CD1c-positive myeloid dendritic cell (primary cell): ENCODE results near the gene TMEM35B.
A peak's percentile ranks its signal among the peaks of the same experiment; 100 is the strongest.
"Not testable (repeated sequence)": the region's sequence is repeated elsewhere in the genome, so short reads cannot be mapped to it uniquely, and the experiment has no call there.

Experiments used
- DNase-seq: peaks from one replicate; pipeline ENCODE4 v3.0.0-alpha.2; 2016; ENCODE audit errors: extremely low spot score

The TMEM35B gene

DNA sequence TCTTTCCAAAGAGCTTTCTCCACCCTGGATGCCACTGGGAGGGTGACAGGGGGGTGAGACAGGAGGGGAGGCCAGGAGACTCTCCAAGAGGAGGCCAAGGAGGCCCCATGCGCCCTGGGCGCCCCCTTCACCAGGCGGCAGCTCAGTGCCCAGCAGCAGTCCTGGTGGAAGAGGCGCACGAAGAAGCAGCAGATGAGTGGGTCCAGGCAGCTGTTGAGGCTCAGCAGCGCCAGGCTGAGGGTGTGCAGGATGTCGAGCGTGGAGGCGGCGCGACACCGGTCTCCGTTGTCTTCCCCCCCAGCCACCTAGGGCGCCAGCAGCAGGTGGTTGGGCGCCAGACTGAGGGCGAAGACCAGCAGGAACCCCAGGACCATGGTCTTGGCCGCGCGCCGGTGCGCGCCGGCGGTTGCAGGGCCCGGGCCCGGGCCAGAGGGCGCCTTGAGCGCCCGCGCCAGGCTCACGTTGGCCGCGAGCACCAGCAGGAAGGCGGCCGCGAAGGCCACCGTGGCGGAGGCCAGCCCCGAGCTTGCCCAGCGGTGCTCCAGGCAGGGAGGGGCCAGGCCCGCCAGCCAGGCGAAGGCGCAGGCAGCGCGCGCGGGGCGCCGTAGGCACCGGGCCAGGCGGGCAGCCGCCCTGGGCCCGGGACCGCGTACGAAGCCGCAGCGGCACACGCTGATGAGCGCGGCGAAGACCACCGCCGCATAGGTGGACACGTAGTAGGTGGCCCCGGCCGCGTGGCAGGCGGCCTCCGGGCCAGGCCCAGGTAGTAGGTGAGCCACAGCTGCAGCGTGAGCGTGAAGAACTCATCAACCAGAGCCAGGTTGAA is 8.6 kb downstream of the TMEM35B start:
- DNase-seq, result no peak

DNA sequence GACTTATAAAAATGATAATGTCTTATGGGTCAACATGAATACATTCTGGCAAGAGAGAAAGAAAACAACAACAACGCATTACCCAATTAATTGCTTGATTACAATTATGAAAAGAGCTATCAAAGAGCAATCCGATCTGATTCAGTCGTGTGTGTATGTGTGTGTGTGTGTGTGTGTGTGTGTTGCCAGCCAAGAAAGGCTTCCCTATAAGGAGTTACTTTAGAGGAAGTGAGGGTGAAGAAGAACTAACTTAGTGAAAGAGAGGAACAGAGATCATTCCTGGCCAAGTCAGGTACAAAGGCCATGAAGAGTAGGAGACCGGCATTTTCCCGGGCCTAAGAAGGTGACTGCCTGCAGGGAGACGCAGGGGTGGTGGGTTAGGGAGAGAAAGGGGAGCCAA is 9.4 kb downstream of the TMEM35B start:
- peak; percentile 8 for DNase-seq

DNA sequence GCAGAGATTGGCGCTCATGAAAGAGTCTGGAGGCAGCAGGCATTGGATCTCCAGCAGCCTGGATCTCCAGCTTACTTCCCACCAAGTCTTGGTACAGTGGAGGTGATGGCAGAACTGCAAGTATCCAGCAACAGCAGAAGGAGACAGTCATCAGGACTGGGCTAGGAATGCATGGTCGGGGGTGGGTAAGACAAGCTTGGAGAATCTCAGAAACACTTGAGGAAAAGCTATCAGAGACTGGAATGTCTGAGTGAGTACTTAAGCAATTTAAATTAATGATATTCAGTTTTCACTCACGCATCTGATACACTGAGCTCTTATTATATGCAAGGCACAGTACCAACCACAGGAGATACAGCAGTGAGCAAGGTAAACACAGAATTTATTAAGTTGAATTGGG is 9.8 kb downstream of the TMEM35B start:
- no peak for DNase-seq

DNA sequence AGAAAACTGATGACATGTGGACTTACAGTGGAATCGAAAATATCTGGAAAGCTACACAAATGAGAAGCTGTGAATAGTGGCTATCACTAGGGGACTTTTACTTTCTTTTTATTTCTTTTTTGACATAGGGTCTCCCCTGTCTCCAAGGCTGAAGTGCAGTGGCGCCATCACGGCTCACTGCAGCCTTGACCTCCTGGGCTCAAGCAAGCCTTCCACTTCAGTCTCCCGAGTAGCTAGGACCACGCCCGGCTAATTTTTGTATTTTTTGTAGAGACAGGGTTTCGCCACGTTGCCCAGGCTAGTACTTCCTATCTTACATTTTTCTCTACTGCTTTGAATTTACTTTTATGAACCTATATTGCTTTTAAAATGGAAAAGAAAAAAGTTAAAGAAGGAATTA is 10.5 kb downstream of the TMEM35B start:
- DNase-seq, result no peak

DNA sequence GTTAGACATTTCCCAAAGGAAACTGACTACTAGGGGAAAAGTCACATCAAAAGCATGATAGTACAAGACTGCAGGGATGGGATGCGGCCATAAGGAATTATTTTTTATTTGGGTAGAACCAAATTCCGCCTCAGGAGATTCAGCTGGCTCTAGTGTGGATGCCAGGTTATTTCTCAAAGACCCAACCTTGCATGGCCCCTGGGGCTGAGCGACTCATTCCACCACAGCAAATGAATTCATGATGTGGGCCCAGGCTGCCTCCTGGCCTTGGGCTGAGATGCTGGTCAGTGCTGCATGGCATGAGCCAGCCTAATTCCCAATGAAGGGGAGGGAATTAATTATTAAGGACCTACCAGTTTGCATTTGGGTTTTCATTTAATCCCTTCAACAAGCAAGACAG is 11.8 kb downstream of the TMEM35B start:
- DNase-seq, result no peak

DNA sequence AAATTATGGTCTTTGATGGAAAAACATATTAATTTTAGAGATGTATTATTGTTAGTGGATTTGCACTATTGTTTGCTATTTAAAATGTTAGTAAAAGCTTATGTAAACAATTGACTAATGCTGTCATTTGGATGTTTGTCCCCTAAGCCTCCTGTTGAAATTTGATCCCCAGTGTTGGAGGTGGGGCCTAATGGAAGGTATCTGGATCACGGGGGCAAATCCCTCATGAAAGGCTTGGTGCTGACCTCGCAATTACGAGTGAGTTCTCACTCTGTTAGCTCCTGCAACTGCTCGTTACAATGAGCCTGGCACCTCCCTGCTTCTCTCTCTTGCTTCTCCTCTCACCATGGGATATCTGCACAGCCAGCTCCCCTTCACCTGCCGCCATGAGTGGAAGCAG is 14.3 kb downstream of the TMEM35B start:
- no peak for DNase-seq

DNA sequence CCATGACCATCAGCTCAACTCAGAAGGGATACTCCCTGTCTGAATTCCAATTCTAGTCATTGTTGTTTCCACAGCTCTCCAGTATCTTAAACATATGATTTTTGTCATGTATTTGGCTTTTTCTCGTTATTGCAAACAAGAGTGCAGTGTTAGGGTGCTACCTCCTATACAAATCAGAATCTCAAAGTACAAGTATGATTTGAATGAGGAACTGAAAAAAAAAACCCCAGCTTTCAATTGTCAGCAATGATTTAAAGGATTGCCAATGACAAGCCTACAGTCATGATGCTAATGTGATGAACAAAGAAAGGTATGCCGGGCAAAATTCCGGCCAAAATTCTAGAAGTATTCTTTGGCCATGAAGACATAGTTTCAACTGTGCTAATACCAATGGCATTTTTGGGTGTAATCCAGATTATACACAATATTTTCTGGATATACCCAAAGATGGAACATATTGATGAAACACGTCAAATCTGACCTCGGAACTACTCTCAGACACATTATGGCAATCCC is 14.9 kb downstream of the TMEM35B start:
- no peak for DNase-seq

DNA sequence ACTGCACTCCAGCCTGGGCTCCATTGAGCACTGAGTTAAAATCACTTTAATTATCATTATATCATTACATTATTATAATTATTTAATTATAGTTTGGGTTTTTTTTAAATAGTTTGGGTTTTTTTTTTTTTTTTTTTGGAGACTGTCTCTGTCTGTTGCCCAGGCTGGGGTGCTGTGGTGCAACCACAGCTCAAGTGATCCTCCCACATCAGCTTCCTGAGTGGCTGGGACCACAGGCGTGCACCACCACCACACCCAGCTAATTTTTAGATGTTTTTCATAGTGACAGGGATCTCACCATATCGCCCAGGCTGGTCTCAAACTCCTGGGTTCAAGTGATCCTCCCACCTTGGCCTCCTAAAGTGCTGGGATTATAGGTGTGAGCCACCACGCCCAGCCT is 16.9 kb downstream of the TMEM35B start:
- not testable (repeated sequence) for DNase-seq

DNA sequence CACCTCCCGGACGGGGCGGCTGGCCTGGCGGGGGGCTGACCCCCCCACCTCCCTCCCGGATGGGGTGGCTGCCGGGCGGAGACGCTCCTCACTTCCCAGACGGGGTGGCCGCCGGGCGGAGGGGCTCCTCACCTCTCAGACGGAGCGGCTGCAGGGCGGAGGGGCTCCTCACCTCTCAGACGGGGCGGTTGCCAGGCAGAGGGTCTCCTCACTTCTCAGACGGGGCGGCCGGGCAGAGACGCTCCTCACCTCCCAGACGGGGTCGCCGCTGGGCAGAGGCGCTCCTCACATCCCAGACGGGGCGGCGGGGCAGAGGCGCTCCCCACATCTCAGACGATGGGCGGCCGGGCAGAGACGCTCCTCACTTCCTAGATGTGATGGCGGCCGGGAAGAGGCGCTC is 17.5 kb downstream of the TMEM35B start:
- not testable (repeated sequence) for DNase-seq

DNA sequence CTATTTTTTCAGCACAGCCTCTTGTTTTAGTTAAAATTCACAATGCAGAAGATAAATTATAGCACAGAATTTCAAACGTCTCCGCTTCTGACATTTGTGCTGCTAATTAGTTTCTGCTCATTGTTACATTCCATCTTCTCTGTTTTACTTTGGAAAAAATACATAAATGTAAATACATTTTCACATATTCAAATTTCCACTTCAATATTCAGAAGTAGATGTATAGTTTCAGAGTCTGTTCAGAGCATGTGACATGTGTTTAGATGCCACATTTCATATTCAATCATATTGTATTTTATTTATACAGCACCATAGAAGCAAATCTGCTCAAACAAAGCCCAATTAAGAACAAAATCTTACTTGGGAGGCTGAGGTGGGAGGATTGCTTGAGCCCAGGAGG is 19.6 kb downstream of the TMEM35B start:
- DNase-seq, result no peak

DNA sequence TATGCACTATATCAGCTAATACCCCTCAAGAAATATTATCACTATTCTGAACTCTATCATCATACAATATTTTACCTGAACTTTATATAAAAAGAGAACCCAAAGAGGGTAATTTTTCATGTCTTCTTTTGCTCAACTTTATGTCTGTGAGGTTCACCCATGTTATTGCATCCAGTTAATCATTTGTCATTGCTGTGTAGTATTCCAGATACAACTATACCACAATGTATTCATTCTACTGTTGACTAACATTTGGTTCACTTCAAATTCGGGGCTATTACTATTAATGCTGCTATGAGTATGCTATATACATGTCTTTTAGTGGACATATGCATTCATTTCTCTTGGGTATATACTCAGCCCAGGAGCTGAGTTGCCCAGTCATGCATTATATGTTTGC is 34.7 kb downstream of the TMEM35B start:
- DNase-seq, result no peak

DNA sequence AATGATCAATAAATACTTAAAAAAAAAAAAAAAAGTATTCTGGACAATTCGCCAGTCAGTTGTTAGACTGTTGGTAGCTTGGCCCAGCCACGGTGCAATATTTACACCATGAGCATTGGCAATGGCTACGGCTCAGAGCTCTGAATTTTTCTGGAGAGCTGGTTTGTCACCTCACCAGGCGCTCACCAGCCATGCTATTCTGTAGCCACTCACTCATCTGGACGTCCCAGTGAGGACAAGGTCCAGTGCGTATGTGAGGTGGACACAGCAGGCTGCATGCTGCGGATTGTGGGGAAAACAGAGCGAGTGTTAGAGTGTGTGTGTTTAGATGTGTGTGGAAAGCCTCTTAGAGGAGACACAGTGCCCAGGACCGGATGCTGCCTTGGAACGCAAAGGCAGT is 36.4 kb downstream of the TMEM35B start:
- not testable (repeated sequence) for DNase-seq

DNA sequence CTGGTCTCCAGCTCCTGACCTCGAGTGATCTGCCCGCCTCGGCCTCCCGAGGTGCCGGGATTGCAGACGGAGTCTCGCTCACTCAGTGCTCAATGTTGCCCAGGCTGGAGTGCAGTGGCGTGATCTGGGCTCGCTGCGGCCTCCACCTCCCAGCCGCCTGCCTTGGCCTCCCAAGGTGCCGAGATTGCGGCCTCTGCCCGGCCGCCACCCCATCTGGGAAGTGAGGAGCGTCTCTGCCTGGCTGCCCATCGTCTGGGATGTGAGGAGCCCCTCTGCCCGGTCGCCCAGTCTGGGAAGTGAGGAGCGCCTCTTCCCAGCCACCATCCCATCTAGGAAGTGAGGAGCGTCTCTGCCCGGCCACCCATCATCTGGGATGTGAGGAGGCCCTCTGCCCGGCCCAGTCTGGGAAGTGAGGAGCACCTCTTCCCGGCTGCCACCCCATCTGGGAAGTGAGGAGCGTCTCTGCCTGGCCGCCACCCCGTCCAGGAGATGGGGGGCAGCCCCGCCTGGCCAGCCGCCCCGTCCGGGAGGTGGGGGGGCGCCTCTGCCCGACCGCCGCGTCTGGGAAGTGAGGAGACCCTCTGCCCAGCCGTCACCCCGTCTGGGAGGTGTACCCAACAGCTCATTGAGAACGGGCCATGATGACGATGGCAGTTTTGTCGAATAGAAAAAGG is 37.4 kb downstream of the TMEM35B start:
- not testable (repeated sequence) for DNase-seq

DNA sequence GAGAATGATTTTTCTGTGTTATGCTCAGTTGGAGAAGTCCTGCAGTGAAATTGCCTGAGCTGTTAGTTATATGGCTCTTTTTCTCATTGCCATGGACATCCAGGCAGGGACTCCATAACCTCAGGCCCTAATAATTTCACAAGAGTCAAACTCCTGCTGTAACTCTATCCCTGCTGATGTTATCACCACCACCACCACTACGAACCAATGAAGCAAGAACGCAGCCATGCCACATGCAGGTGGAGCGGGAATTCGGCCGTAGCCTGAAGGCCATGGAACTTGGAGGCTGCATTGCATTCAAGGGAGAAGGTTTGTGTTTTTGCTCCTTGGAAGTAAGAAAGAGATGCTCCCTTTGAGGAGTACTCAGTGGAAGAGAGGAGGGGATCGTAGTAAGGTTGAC is 38.9 kb downstream of the TMEM35B start:
- DNase-seq, result no peak

DNA sequence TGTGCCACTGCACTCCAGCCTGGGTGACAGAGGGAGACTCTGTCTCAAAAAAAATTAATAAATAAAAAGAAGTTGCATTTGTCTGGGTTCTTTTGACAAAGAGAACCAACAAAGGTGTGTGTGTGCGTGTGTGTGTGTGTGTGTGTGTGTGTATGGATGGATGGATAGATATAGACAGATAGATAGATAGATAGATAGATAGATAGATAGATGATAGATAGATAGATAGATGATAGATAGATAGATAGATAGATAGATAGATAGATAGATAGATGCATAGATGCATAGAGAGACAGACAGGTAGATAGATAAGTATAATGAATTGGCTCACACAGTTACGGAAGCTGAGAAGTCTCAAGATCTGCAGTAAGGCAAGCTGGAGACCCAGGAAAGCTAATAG is 43.3 kb downstream of the TMEM35B start:
- not testable (repeated sequence) for DNase-seq
